Measurements from ENCODE around the gene POLR2F.

DNA sequence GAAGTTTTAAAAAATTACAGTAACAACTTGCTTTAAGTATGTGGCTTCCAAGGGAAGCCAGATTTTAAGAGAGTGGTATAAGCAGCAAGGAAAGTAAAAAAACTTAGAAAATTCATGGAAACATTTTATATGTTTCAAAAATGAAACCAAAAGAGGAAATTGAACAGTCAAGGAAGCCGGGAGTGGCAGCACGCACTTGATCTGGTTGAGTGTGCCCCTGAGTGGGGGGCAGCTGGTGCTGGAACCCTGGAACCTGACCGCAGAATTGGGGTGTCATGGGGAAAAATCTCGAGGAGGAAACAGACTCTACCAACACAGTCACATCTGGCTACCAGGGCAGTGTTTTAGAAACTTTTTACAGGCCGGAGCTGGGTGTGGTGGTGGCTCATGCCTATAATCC, 33.4 kb upstream of the POLR2F start:
- TF ChIP-seq, protein P1, sequence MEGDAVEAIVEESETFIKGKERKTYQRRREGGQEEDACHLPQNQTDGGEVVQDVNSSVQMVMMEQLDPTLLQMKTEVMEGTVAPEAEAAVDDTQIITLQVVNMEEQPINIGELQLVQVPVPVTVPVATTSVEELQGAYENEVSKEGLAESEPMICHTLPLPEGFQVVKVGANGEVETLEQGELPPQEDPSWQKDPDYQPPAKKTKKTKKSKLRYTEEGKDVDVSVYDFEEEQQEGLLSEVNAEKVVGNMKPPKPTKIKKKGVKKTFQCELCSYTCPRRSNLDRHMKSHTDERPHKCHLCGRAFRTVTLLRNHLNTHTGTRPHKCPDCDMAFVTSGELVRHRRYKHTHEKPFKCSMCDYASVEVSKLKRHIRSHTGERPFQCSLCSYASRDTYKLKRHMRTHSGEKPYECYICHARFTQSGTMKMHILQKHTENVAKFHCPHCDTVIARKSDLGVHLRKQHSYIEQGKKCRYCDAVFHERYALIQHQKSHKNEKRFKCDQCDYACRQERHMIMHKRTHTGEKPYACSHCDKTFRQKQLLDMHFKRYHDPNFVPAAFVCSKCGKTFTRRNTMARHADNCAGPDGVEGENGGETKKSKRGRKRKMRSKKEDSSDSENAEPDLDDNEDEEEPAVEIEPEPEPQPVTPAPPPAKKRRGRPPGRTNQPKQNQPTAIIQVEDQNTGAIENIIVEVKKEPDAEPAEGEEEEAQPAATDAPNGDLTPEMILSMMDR (IDR thresholded peaks at IDR 0.05; ENCODE audit: poor library complexity, severe bottlenecking): no peak
- no peak for TF ChIP-seq EP300 (conservative IDR thresholded peaks at IDR 0.05; ENCODE audit: poor library complexity, severe bottlenecking)
- no peak for TF ChIP-seq POLR2AphosphoS5 (IDR thresholded peaks at IDR 0.05)
